Progenitor cell of endocrine pancreas (in vitro differentiated cells): Measurements from ENCODE around the gene MRTO4. TPM values are rescaled to one million over a fixed set of nuclear protein-coding genes. Genes with fewer than 3 reads are reported as not detected.
A peak's percentile ranks its signal among the peaks of the same experiment; 100 is the strongest.
"Not testable (repeated sequence)": the region's sequence is repeated elsewhere in the genome, so short reads cannot be mapped to it uniquely, and the experiment has no call there.

Source experiments
- DNase-seq: peaks from one replicate; pipeline ENCODE4 v3.0.0; 2021; ENCODE audit warnings: low spot score; ENCODE audit not compliant: unreplicated experiment
- H3K27ac Mint-ChIP-seq: 2 replicates; pipeline ENCODE4 v1.8.0; 2021; ENCODE audit warnings: mild to moderate bottlenecking, moderate library complexity, mixed read lengths
- H3K27me3 Mint-ChIP-seq: 2 replicates; pipeline ENCODE4 v1.8.0; 2021; ENCODE audit warnings: mixed read lengths
- H3K36me3 Mint-ChIP-seq: 2 replicates; pipeline ENCODE4 v1.8.0; 2022; ENCODE audit warnings: mixed read lengths; ENCODE audit not compliant: insufficient read depth
- H3K4me1 Mint-ChIP-seq: 2 replicates; pipeline ENCODE4 v1.8.0; 2021; ENCODE audit warnings: low read depth, mixed read lengths
- H3K4me3 Mint-ChIP-seq: 2 replicates; pipeline ENCODE4 v1.8.0; 2021; ENCODE audit warnings: low read depth, mild to moderate bottlenecking, moderate library complexity, mixed read lengths
- H3K9me3 Mint-ChIP-seq: 2 replicates; pipeline ENCODE4 v1.8.0; 2021; ENCODE audit warnings: low read depth, mixed read lengths
- total RNA-seq: library from RNA; stranded (reverse); gene quantifications from 2 replicates; pipeline ENCODE4 v1.2.1, GENCODE V29; 2021
- TF ChIP-seq, protein P1 (sequence below): fragments of 200-600 bp; sonication (generic); IDR thresholded peaks from one replicate; pipeline ENCODE4 v1.5.0; 2021; ENCODE audit warnings: antibody characterized with exemption, mild to moderate bottlenecking; ENCODE audit not compliant: unreplicated experiment

The MRTO4 gene
- total RNA-seq, 1 donor from 2014 or later = 27.8 TPM

DNA sequence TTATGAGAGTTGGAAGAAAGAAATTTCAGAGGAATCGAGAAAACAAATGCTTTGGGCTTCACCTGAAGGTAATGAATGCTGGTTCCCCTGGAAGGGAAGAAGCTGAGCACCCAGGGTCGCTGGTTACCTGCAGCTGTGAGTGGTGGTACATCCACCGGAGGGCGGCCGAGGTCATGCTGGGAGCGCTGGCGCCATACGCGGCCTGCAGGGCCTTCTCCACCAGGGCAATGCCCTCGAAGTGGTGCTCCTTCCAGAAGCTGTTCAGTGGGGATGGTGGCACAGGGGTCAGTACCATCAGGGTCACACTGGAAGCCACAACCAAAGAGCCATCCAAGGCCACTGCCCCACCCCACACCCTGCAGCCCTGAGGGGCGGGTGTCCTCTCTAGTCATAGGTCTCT, 16.8 kb downstream of the MRTO4 start:
- H3K27ac Mint-ChIP-seq = peak overlapping the region; percentile 29
- no peaks in the 10 kb centered on the region for H3K9me3 Mint-ChIP-seq
- no peak overlapping the region for H3K4me3 Mint-ChIP-seq
- H3K27me3 Mint-ChIP-seq = no peaks in the 10 kb centered on the region
- H3K36me3 Mint-ChIP-seq = no peaks in the 10 kb centered on the region
- TF ChIP-seq, protein P1, sequence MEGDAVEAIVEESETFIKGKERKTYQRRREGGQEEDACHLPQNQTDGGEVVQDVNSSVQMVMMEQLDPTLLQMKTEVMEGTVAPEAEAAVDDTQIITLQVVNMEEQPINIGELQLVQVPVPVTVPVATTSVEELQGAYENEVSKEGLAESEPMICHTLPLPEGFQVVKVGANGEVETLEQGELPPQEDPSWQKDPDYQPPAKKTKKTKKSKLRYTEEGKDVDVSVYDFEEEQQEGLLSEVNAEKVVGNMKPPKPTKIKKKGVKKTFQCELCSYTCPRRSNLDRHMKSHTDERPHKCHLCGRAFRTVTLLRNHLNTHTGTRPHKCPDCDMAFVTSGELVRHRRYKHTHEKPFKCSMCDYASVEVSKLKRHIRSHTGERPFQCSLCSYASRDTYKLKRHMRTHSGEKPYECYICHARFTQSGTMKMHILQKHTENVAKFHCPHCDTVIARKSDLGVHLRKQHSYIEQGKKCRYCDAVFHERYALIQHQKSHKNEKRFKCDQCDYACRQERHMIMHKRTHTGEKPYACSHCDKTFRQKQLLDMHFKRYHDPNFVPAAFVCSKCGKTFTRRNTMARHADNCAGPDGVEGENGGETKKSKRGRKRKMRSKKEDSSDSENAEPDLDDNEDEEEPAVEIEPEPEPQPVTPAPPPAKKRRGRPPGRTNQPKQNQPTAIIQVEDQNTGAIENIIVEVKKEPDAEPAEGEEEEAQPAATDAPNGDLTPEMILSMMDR = no peak
- H3K4me1 Mint-ChIP-seq = peaks cover 6% of the 10 kb centered on the region
- DNase-seq = no peak

- peak overlapping the region; percentile 71 for H3K27ac Mint-ChIP-seq
- H3K4me3 Mint-ChIP-seq, DNase-seq: not testable (repeated sequence)
Measured at GRCh38 chr1:19269427-19270342, 18.1 kb downstream of the MRTO4 start.

DNA sequence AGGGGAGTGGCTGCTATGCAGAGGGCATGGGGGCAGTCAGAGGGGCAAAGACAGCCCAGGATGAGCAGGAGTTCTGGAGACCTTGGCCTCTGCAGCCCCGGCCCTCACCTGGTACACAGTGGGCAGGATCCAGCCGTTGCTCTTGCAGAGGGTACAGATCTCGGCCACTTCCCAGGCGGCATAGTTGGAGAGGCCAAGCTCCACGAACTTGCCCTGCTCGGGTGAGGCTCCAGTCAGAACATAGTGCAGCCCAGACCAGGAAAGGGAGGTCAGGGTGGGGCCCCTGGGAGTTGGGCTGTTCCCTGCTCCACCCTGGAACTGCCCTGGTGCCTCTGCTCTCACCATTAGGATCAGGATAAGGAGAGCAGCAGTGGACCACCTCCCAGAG, 18.7 kb downstream of the MRTO4 start:
- not testable (repeated sequence) for H3K27ac Mint-ChIP-seq, H3K27me3 Mint-ChIP-seq, H3K9me3 Mint-ChIP-seq, H3K4me3 Mint-ChIP-seq, DNase-seq, H3K4me1 Mint-ChIP-seq, H3K36me3 Mint-ChIP-seq

More at GRCh38 chr1:19269427-19270342, 18.1 kb downstream of the MRTO4 start:
- not testable (repeated sequence) for H3K9me3 Mint-ChIP-seq, H3K36me3 Mint-ChIP-seq, H3K4me1 Mint-ChIP-seq, H3K27me3 Mint-ChIP-seq

GRCh38 chr1:19272064-19272463, 20.5 kb downstream of the MRTO4 start:
- peaks cover 5% of the 10 kb centered on the region for H3K9me3 Mint-ChIP-seq
- DNase-seq = no peak
- H3K36me3 Mint-ChIP-seq = peaks cover 3% of the 10 kb centered on the region
- no peak overlapping the region for H3K27ac Mint-ChIP-seq
- H3K4me1 Mint-ChIP-seq = peaks cover 6% of the 10 kb centered on the region
- H3K27me3 Mint-ChIP-seq = no peaks in the 10 kb centered on the region
- H3K4me3 Mint-ChIP-seq = no peak overlapping the region
- TF ChIP-seq, protein P1 = no peak

DNA sequence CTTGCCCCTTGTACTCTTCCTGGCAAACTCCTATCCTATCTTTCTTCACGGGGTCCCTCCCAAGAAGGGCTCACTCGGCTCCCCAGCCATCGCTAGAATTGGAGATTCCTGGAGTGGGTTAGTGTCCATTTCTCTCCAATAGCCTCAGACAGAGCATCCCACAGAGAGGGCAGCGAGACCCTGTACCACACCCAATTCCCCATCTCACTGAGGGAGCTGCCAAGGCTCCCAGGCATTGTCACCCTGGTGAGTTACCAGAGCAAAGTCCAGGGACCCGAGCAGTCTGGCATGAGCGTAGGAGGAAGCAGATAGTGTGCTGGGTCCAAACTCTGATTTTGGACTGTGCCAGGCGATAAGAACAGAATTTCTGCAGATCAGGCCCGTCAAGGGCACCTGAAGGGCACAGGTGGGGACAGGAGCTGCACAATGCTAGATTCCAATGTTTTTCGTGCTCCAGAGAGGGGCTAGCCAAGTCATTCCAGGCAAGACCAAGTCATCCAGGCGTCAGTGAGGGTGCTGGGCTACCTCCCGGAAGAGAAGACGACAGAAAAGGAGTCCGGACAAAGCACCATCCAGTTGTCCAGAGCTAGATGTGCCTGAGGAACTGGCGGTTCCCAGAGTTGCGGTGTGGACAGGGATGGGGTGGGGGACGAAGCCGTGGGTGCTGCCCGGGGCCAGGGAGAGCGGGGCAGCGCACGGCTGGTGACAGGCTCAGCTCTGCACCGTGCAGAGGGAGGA, 21.7 kb downstream of the MRTO4 start:
- H3K36me3 Mint-ChIP-seq = peaks cover 3% of the 10 kb centered on the region
- no peak overlapping the region for H3K27ac Mint-ChIP-seq
- H3K4me1 Mint-ChIP-seq = peaks cover 6% of the 10 kb centered on the region
- no peak overlapping the region for H3K4me3 Mint-ChIP-seq
- TF ChIP-seq, protein P1 = no peak
- no peak for DNase-seq
- peaks cover 5% of the 10 kb centered on the region for H3K9me3 Mint-ChIP-seq
- no peaks in the 10 kb centered on the region for H3K27me3 Mint-ChIP-seq

GRCh38 chr1:19273844-19274531, 22.4 kb downstream of the MRTO4 start:
- not testable (repeated sequence) for H3K9me3 Mint-ChIP-seq, H3K36me3 Mint-ChIP-seq, H3K27me3 Mint-ChIP-seq, DNase-seq, H3K27ac Mint-ChIP-seq, H3K4me1 Mint-ChIP-seq, H3K4me3 Mint-ChIP-seq
